ENCODE data around the gene DPF1.
A peak's percentile ranks its signal among the peaks of the same experiment; 100 is the strongest.
"Not testable (repeated sequence)": the region's sequence is repeated elsewhere in the genome, so short reads cannot be mapped to it uniquely, and the experiment has no call there.

DPF1 gene

DNA sequence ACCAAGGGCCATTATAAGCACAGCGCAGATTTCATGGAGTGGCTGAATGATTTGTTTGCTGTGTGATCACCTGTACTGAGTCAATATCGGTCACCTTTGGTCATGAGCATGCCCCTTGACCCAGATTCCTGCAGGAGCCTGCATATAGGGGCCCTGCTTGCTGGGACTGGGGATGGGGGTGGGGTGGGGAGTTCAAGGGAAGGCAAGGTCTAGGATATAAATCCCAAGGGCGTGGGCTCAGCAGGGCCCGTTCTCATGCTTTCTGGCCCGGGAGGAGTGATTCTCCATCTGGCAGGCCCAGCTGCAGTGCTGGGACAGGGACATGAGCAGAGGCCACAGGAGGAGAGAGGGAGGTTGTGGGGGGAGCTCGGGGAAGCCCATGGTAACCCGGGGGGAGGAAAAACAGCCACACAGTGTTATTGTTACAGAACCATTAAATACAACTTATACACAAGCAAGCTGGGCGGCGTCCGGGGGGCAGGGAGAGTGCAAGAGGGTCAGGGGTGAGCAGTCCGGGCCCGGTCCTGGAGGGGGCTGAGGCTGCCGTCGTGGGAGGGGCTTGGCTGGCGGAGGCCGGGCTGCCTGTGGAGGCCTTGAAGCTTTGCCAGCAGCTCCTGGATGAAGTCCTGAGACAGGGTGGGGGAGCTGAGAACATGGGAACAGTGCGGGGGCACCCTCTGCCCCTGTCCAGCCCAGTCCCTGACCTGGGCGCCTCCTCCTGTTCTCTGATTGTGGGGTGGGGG lies 27.0 kb upstream of the DPF1 start:
- no peak for DNase-seq (ENCODE audit: low read depth)

DNA sequence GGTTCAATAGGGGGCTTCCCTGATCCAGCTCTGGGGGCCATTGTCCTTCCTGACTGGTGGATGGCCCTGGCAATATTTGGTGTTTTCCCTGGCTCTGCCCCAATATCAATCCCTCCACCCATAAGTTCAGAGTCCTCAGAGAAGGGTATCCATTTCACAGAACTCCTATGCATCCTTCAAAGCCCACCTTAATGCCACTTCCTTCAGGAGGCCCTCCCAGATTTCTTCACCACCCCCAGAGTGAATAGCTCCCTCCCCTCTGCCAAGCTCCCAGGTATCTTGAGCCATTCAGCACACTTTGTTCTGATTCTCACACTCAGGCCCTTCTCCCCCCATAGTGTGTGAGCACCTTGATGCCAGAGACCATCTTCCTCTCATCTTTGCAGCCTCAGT lies 26.4 kb upstream of the DPF1 start:
- no peak for DNase-seq (ENCODE audit: low read depth)

DNA sequence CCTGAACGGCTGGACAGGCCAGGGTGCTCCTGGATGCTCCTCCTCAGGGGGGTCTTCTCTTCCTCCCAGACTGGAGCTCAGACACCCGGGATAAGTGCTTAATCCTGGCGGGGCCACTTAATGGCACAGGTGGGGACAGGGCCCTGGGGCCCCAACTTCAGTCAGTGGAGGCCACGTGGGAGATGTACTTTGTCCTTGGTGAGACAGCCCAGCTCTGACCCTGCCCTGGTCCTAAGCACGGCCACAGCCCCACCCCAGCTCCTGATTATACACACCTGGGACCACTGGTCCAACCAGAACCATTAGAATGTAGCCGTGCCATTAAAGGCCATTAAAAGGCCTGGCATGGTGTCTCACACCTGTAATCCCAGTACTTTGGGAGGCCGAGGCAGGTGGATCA lies 24.4 kb upstream of the DPF1 start:
- no peak for DNase-seq (ENCODE audit: low read depth)

DNA sequence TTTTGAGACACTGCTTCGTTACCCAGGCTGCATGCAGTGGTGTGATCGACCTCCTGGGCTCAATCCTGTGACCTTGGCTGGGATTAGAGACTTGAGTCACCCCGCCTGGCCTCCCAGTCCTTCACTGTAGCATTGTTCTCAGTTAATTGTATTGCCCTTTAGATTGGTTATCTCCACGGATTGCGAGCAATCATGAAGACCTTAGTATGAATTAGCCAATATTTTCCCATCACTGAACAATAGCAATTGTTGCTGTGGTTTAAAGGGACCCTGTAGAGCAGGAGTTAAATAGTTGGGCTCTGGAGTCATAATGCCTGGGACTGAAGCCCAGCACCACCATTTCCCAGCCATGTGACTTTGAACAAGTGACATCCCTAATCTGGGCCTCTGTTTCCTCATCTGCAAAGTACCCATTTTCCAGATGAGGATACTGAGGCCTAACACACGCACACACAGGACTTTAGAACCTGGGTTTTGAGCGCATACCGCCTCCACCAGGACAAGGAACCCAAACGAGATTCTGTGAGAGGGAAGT lies 23.8 kb upstream of the DPF1 start:
- no peak for DNase-seq (ENCODE audit: low read depth)

DNA sequence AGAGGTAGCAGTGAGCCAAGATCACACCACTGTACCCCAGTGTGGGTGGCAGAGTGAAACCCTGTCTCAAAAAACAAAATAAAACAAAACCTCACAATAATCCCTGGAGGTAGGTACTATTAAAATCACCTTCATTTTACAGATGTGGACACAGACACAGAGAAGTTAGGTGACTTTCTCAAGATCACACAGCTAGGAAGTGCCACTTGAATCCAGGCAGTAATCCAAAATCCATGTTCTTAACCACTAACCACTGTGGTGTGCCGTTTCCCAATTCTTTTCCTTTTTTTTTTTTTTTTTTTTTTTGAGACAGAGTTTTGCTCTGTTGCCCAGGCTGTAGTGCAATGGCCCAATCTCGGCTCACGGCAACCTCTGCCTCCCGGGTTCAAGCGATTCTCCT lies 23.1 kb upstream of the DPF1 start:
- no peak for DNase-seq (ENCODE audit: low read depth)

DNA sequence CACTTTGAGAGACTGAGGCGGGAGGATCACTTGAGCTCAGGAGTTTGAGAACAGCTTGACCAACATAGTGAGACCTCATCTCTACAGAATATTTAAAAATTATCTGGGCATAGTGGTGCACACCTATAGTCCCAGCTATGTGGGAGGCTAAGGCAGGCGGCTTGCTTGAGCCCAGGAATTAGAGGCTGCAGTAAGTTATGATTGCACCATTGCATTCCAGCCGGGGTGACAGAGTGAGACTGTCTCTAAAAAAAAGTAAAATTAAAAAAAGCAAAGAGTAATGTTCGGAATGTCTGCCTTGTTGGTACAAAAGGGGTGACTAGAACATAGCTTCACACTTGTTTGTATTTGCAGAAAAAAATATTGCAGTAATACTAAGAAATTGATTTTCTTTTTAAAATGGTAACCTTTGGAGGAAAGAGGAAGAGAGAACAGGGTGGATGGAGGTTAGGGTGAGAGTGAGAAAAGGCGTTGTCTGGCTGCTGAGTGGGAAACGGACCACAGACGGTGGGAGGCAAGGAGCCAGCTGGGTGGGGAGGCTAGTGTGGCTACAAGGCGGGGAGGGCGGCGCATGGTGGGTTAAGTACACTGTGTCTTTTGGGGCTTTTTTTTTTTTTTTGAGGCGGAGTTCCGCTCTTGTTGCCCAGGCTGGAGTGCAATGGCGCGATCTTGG lies 21.9 kb upstream of the DPF1 start:
- DNase-seq (ENCODE audit: low read depth), result no peak

DNA sequence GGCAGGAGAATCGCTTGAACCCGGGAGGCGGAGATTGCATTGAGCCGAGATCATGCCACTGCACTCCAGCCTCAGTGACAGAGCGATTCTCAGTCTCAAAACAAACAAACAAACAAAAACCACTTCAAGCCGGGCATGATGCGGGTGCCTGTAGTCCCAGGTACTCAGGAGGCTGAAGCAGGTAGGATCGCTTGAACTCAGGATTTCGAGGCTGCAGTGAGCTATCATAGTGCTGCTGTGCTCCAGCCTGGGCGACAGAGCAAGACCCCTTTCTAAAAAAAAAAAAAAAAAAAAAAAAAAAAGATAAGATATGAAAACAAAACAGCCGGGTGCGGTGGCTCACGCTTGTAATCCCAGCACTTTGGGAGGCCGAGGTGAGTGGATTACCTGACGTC lies 19.3 kb upstream of the DPF1 start:
- DNase-seq (ENCODE audit: low read depth), result no peak

DNA sequence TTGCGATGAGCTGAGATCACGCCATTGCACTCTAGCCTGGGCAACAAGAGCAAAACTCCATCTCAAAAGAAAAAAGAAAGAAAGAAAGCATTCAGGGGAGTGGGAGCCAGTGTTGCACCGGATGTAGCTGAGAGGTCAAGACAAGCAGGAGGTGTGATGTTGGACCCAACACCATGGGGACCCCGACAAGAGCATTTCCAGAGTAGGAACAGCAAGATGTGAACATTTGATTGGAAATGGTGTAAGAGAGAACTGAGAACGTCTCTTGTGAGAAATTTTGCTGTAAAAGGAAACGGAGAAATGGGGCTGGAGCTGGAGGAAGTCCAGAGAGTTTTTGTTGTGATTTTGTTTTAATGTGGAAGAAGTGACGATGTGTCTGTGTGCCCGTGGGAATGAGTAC lies 15.8 kb upstream of the DPF1 start:
- no peak for DNase-seq (ENCODE audit: low read depth)

DNA sequence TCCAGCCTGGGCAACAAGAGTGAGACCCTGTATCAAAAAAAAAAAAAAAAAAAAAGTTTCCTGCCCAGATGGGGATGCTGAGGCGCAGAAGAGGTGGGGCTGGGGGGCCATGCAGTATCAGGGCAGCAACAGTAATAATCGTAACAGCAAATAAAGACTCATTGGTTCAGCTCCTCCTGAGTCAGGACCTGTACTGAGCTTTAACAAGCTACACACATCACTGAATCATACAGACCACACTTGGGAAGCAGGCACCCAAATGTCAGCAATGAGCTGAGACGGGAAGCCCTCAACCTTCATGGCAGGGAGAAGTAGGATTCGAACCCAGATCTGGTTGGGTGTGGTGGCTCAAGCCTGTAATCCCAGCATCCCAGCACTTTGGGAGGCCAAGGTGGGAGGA lies 10.6 kb upstream of the DPF1 start:
- DNase-seq (ENCODE audit: low read depth), result no peak

DNA sequence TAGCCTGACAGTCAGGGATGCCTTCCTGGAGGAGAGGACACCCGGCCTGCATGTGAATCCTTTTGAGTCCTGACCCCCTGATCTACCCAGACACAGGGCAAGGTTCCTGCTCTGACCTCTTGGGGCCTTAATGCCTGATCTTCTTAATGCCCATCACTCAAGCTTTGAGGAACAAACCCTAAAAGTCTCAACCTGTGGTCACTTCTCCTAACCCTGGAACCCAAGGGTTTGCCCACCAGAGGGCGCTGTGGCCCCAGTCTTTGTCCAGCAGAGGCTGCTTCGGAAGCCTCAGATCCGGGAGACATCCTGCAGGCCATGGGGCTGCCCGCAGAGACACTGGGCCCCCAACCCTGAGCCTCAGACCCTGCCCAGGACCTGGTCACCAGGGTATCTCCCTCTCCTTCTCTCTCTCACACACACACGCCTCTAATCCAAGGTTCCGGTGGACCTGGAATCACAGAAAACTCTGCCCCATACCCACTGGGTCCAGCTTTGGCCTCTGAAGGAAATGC lies 9.8 kb upstream of the DPF1 start:
- DNase-seq (ENCODE audit: low read depth), result peak; percentile 63

DNA sequence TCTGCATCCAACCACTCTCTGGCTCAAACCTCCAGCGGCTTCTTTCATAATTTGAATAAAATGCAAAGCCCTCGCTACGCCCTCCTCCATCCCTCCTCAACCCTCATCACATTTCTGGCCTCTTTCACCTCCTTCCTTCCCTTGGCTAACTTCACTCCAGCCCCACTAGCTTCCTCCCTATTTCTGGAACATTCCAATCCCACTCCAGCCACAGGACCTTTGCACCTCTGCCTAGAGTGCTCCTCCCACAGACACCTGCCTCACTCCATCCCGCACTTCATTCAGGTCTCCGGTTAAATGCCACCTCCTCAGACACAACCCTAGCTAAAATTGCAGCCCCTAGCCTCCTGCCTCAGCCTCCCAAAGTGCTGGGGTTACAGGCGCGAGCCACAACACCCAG lies 7.9 kb upstream of the DPF1 start:
- no peak for DNase-seq (ENCODE audit: low read depth)

DNA sequence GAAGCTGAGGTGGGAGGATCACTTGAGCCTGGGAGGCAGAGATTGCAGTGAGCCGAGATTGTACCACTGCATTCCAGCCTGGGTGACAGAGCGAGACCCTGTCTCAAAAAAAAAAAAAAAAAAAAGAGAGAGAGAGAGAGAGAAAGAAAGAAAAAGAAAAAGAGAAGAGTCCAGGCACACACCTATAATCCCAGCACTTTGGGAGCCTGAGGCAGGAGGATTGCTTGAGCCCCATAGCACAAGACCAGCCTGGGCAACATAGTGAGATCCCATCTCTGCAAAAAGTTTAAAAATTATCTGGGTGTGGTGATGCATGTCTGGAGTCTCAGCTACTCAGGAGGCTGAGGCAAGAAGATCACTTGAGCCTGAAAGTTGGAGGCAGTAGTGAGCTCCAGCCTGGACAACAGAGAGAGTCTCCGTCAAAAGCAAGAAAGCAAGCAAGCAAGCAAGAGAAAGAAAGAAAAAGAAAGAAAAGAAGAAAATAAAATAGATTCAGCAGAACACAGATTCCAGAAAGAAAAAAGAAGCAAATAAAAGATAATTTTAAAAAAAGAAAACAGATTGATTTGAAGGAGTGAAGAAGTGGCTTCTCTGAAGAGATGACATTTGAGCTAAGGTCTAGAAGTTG lies 6.6 kb upstream of the DPF1 start:
- not testable (repeated sequence) for DNase-seq (ENCODE audit: low read depth)

DNA sequence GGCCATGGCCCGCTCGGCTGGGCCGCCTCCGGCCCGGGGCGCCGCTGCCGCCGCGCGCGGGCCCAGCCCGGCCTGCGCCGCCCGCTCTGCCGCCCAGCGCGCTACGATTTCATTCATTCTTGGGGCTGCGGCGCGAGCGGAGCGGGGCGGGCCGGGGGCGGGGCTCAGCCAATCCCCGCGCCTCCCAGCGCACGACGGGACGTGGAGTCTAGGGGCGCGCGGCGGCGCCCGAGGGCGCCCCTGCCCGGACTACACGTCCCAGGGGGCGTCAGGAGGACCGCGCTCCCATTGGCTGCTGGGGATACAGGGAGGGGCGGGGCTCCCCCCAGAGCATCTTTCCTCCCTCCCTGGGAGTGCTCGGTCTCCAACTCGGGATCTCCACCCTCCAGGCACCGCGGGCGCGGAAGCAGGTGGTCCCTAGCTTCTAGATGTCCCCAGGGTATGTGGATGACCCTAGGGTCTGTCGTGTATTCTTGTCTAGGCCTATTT lies 5.6 kb upstream of the DPF1 start:
- DNase-seq (ENCODE audit: low read depth), result no peak

DNA sequence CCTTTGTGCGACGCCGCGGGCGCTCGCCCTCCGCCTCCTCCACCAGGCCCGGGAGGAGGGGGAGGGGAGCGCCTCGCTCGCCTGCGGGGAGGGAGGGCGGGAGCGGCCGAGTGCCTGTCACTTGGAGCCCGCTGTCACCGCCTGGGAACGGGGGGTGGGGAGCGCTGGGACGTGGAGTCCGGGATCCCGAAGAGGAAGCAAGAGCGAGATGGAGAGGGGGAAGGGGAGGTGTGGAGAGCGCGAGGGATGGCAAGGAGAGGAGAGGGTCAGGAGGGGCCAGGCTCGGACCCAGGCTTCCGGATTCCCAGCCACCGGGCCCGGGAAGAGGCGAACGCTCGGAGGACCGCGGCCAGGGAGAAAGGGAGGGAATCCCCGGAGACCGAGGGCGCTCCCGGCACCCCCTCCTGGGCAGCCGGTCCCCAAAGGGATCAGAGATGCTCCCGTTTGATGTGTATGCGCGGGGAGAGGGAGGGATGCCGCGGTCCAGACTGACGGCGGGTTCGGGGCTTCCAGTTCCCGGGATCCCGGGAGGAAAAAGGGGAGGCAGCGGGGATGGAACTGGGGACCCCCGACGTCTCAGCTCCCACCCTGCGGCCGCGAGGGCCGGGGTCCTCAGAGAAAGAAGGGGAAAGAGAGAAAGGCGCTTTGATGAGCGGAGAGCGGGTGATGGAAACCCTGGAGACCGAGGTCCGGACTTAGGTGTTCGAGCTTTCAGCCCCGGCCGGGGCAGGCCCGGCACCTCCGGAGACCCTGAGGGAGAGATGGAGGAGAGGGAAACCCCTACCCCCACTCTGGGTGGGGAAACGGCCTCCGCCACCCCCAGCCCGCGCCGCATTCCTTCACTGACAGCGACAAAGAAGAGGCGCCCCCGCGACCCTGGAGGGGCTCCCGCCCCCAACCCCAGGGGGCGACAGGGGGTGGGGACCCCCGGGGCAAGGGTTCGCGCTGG lies 4.7 kb upstream of the DPF1 start:
- DNase-seq (ENCODE audit: low read depth), result no peak

DNA sequence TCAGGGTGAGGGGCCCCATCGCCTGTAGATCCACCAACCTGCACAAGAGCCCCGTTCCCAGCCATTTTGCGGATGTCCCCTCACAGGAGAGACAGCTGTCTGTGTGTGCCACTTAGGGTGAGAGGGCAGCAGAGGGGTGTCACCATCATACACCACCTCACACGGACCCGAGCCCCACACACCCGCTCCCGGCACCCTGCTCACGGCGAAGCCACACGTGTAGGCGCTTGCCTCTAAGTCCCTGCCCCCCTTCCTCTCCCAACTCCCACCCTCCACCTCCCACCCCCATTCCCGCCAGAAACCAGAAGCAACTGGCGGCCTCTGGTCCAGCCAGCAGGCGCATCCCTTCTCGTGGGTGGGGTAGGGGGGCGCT lies 4.0 kb upstream of the DPF1 start:
- DNase-seq (ENCODE audit: low read depth), result no peak

DNA sequence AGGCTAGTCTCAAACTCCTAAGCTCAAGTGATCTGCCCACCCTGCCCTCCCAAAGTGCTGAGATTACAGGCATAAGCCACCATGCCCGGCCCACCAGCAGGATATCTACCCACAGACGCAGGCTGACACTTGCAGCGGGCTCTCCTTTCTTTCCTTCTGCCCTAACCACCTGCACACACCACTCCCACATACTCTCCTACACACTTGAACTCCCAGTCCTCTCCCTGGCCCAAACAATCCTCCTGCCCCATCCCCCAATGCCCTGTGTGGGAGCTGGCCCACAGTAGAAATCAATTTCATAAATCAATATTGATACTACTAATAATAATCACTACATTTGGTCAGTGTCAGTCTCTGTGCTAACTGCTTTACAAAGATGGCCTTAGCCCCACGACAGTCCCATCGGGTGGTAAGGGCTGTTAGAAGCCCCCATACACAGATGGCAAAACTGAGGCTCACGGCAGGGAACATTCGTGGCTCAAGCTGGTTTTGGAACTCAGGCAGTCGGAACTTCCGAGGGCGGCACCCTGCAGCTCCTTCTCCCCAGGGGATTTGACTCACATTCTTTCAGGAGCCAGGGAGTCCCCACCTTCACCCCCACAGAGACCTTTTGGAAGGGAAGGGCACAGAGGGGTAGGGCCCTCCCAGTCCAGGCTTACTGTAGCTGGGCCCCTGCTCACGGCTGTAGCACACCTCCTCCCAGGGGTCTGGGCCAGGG lies 3.4 kb upstream of the DPF1 start:
- DNase-seq (ENCODE audit: low read depth), result no peak

DNA sequence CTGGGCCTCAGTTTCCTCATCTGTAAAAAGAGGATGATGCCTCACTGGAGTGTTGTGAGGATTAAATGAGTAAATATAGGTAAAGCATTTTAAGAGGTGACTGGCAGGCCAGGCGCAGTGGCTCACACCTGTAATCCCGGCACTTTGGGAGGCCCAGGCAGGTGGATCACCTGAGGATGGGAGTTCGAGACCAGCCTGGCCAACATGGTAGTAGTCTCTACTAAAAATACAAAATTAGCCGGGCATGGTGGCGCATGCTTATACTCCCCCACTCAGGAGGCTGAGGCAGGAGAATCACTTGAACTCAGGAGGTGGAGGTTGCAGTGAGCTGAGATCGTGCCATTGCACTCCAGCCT lies 819 bp upstream of the DPF1 start:
- not testable (repeated sequence) for DNase-seq (ENCODE audit: low read depth)

DNA sequence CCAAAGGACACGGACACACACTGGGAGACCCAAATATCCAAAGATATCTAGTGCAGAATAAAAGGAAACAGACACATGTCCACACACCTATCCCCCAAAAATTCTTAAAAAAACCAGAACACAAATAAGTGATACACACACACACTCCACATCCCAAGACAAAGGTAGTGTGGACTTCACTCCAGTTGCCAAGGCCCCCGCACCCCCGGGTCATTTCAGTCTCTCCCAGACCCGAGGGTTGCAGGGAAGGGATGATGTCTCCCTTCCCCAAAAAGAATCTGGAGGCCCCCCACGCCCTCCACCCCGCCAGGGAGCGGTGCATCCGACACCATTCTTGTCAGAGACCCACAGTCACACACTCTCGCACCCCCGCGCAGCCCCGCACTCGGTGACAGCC lies 407 bp downstream of the DPF1 start:
- no peak for DNase-seq (ENCODE audit: low read depth)

DNA sequence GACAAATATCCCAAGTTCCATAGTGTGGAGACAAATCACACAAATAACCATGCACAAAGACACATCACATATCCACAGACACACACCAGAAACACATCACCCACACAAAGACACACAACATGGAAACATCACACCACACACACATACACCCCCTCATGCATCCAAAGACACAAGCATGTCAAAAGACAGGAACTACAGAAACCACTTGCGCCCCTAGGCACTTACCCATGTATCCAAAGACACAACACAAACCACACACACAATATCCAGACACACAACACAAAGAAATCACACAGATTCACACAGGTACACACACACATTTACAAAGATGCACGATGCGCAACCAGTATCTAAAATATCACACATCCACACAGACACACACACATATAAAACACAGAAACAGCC lies 901 bp downstream of the DPF1 start:
- DNase-seq (ENCODE audit: low read depth), result no peak

DNA sequence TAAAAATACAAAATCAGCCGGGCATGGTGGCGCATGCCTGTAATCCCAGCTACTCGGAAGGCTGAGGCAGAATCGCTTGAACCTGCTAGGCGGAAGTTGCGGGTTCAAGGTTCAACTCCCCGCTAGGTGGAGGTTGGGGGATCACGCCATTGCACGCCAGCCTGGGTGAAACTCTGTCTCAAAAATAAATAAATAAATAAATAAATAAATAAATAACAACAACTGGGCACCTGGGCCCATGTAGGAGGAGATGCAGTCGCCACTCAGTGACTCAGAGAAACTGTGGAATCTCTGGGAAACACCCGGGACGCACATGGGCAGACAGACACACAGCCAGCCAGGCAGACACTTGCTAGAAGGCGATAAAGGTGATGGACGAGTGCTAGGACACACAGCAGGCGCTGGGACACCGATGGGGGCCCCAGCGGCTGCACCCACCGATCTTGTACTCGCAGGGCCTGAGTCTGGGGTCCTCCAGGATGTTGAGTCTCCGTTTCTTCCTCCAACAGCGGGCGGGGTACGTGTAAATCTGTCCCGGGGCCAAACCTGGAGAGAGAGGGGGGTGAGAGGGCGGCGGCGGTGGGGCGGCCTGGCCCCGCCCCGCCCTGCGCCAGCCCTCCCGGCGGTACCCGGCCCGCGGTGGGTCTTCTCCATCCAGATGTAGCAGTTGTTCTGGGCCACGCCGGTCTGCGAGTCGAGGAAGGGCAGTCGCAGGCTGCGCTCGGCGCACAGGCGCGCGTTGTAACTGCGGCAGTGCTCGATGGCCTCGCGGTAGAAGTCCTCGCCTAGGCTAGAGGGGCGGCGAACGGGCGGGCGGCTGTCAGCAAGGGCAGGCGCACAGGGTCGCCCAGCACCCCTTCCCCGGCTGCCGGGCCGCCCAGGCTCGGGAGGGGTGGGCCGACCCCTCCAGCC lies 1.8 kb downstream of the DPF1 start:
- DNase-seq (ENCODE audit: low read depth), result no peak

Data from activated gamma-delta T cell treated with anti-CD3 and anti-CD28 coated beads, Interleukin-2, amount 50 U/mL, for 16 hours (primary cell).